Activated naive CD4-positive, alpha-beta T cell treated with anti-CD3 and anti-CD28 coated beads, Interleukin-2, amount 50 U/mL, for 16 hours (primary cell): Measurements from ENCODE around the gene SLC6A7.

ENCODE experiments used
- DNase-seq: peaks from one replicate; pipeline ENCODE4 v3.0.0-alpha.2; 2020

Gene SLC6A7

DNA sequence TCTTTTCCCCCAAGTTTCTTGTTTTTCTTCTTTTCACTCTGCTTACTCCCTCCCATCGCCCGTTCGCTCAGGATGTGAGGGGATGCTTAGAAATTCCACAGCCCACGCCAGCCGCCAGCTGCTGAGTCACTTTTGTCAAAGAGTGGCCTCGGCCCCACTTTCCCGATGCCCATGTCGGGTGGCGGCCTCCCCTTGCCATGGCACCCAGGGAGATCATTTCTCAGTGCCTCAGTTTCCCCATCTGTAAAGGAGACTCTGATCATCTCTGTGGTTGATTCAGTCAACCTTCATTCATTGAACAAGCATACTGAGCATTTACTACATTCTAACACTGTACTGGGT is 33.9 kb upstream of the SLC6A7 start:
- no peak for DNase-seq

DNA sequence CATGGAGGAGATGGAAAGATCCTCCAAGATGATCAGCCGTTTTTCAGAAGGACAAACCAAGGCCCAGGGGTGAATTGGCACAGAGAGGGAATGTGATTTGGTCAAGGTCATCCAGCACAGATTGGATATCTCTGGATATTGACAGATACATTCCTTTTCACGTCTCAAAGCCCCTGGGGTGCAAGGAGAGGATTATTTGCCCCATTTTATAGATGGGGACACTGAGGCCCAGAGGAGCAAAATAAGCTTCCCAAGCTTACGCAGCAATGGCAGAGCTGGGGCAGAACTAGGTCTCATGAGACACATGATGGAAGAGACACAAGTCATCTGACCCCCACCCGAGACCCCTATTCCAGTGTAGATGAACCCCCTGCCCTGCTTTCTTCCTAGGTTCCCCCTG is 33.3 kb upstream of the SLC6A7 start:
- no peak for DNase-seq

DNA sequence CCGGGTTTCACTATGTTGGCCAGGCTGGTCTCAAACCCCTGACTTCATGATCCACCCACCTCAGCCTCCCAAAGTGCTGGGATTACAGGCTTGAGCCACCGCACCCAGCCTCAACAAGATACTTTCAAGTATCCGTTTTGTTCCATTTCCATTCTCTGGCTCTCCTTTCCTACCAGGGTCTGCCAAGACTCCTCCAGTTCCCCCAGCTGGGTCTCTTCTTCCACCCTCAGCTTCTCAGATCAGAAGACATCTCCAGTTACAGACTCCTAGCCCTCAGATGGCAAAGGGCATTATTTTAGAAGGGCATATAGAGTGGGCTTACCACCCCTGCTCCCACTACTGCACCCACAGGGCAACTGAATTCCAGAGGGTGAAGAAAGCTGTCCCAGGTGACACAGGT is 32.7 kb upstream of the SLC6A7 start:
- no peak for DNase-seq

DNA sequence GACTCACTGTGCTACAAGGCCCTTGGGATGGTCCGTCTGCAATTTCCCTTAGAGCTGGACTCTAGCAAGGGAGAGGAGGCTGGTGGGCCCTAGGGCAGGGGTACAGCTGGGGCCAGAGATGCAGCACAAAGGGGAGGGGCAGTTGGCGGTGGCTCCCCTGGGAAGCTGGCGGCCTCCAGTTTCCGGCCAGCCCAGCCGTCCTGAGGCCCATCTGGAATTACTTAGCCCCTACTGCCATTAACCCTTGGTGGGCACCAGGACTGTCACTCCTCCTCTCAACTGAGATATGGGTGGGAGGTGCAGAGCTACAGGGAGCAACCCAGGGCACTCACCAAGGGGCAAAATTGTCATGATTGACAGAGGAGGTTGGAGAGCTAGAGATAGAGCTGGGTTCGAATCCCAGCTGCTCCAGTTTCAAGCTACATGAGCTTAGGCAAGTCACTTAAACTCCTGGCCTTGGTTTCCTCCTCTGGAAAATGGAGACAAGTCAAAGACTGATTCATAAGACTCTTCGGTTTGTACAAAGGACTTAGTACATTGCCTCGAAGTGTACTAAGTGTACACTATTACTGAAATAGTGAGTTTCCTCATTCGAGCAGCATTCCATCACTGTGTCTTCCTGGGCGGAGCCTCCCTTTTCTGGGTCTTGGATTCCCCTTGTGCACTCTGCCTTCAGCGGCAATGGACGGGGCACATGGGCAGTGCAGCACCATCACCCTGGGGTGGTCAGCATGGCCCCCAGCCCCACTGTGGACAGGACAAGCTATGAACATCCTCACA is 31.5 kb upstream of the SLC6A7 start:
- no peak for DNase-seq

DNA sequence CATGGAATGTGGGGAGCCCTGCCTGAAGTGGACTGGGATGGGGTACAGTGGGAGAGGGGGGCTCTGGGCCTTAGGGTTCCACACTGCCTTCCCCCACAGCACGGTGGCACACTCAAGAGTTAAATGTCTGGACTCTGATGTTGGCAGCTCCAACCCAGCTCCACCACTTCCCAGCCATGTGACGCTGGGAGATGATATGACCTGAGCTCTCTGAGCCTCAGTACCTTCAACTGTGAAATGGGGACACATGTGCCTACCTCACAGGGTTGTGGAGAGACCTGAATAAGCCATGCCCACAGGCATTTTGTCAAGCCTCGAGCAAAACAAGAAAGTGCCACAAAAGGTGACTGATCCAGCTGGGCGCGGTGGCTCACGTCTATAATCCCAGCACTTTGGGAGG is 30.8 kb upstream of the SLC6A7 start:
- DNase-seq = no peak

DNA sequence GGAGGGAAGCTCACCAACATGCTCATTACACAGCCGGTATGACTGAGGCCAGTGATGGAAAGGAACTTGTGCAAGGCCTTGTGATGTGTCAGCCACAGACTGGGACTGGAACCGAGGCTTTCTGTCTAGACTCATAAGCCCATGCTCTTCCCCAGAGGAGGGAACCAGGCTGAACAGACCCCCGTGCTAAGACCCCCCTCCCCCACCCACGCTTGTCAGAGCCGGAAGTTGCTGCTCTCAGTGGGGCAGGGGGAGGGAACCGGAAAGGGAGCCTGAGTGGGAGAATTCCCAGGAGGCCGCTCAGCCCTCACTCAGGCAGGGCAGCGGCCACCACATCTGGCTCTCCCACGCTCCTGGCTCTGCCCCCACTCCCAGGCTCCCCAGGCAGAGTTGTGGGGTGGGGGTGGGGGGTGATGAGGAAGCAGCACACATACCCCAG is 30.1 kb upstream of the SLC6A7 start:
- DNase-seq = no peak

DNA sequence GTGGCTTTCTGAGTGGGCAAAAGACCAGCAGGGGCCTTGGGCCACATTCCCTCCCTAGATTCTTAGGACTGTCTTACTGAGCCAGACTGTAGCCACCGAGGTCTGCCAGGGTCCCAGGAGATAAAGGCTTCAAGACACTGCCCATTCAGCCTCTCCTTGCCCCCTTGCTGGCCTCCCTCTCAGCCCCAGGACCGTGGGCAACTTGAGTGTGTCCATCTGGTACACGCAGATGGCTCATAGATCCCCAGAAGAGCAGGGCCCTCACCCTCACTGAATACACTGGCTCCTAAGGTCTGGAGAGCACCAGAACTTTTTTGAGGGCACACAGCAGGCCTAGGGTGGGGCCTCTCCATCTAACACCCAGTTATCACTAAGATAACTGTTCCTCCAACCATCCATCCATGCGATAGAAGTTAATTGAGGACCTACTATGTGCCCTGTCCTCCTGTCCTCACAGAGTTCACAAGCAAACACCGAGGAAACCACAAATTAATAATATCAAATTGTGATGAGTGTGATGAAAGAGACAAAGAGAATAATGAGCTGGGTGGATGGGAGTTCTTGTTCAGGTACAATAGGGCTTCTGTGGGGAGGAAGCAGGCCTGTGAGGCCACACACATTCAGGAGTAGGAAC is 29.3 kb upstream of the SLC6A7 start:
- no peak for DNase-seq

DNA sequence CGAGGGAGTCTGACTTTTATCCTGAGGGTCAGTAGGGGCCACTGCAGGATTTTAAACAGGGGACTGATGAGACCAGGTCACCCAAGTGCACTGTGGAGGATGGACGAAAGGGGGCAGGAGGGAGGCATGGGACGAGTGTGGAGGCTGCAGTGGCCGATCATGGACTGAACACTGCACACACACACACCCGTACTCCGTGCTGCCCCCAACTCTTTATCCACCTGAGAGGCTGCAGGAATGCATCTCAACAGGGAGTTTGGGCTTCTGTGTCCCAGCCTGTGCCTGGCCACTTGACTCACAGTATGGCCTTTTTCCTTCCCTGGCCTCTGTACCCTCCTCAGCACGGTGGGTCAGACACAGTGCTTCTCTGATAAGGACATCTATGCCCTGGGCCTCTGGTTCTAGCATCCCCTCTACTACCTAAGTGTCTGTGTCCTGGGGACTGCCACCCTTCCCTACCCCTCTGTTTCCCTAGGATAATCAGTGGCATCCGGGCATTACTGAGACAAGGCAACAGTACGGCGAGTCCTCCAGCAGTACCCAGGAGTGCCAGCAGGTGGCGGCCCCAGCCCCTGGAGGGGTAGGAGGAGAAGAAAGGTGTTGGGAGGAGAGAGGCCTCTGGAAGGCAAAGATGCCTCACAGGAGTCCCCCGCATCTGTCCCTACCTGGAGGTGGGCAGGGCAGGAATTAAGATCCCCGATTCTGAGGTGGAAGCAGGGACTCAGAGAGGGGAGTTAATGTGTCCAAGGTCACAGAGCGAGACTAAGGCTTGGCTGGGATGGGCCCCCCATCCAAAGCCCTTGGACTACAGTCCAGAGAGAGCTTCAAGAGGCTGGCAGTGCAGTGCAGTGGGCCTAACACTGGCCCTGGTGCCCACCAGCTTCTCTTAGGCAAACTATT is 28.4 kb upstream of the SLC6A7 start:
- DNase-seq = peak; percentile 77

DNA sequence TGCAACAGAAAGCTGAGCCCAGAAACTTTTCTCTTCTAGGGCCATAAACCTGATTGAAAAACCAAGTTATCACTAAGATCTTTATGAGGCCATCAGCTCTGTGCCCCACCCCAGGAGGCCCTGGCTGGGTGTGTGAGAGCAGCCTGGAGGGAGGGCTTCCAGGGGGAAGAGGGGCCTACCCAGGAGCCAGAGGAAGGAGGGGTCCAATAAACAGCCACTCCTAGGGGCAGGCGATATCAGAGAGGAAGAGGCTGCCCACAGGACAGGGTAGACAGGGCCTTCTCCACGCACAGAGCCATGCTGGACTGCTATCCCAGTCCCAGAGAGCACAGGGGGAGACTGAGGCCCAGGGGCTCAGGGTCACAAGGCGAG is 27.7 kb upstream of the SLC6A7 start:
- no peak for DNase-seq

DNA sequence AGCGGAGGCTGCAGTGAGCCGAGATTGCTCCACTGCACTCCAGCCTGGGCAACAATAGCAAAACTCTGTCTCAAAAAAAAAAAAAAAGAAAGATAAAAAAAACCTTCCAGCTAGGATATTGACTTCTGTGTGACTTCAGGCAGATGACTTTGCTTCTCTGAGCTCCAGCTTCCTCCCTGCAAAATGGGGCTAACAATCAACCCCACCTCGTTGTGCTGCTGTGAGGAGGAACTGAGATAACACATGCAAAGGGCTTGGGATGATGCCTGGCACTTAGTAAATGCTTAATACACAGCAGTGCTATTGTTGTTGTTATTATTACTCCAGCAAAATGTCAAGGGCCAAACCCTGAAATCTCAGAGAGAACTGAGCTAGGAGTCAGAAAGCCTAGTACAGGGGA is 26.8 kb upstream of the SLC6A7 start:
- no peak for DNase-seq

DNA sequence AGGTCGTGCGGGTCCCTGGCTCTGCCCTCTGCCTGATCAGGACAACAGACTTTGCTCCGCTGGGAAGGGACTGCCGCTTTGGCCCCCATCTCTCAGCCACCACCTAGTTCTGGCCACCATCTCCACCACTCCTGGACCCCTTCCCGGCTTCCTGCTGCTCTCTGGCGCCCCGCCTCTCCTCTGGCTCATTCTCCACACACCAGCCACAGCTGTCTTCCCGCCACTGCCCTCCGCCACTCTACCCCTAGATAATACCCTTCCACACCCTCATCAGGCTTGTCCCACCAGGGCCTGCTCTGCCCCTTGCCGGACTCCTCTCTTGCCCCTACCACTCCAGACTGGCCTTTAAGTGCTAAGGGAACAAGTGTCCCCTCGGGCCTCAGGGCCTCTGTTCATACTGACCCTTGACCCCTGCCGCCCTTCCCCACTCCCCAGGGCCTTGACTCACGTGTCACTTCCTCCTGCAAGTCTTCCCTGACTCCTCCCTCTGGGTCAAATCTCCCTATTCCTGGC is 26.3 kb upstream of the SLC6A7 start:
- DNase-seq = no peak

DNA sequence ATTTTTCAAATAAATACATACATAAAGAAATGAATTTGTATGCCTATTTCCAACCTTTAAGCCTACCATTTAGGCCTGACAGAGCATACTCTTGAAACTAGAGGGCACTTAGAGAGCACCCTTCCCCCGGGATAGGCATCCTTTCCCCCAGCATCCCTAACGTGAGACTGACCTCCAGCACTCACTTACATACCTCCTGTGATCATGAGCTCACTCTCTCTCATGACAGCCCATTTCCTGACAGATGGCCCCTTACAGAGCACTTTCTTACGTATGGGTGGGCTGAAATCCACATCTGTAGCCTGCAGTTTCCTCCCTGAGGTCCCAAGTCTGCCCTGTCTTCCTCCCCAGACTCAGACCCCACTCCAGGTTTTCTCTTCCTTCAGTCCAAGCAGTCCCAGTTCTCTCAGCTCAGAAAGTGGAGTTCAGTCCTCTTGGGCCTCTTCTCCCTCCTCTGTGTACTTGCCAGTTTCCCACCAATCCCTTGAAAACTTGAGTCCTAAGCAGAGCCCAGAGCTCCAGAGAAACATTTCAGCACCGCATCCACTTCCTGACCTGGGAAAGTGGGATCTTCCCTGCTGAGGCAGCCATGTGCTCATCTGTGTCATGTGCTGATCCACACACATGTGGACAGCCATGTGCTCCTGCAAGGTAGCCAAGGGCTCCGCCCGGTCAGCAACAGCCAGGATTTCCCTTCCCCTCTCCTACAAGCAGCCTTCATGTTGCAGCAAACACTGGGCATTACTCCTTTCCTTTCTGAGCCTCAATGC is 25.5 kb upstream of the SLC6A7 start:
- no peak for DNase-seq

DNA sequence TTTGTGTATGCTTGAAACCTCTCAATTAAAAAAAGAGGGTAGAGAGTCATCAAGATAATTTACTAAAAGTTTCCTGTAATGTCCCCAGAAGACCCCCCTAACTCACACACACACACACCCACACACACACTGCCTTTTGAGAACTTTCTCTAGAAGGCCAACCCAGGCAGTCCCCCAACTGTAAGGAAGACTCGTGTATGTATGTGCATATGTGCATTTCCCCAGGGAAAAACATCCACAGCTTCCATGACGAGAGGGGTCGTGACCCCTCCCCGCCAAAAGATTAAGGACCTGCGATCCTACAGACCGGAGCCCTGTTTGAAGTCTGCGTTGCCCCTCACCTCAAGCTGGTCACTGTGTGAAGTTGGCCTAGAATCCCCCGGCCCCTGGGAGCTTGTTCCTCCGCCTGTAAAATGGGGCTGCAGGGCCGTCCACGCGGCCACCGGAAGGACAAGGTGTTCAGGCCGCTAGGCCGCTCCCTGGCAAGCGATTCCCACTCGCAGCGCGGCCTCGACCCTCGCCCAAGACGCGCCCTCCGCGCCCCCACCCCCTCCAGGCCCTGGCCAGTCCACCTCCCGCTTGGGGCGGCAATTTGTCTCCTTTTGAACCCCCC is 23.7 kb upstream of the SLC6A7 start:
- no peak for DNase-seq

DNA sequence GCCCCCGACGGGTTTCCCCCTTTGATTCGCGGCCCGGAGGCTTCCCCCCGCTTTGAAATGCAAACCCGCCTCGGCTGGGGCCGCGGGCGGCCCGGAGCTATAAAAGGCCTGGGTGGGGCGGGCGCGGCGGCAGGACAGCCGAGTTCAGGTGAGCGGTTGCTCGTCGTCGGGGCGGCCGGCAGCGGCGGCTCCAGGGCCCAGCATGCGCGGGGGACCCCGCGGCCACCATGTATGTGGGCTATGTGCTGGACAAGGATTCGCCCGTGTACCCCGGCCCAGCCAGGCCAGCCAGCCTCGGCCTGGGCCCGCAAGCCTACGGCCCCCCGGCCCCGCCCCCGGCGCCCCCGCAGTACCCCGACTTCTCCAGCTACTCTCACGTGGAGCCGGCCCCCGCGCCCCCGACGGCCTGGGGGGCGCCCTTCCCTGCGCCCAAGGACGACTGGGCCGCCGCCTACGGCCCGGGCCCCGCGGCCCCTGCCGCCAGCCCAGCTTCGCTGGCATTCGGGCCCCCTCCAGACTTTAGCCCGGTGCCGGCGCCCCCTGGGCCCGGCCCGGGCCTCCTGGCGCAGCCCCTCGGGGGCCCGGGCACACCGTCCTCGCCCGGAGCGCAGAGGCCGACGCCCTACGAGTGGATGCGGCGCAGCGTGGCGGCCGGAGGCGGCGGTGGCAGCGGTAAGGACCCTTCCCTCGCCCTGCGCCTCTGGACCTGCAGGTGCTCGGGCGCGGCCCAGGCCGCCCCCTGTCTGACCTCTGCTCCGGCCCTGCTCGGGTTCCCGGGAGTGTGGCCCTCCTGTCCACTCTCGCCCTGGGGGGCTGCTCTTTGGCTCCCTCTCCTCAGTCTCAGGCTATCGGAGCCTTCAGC is 23.0 kb upstream of the SLC6A7 start, which contains the start of gene CDX1:
Gene CDX1, plus strand, starts transcription at position 129 of the 862 bp plus-strand sequence. Its CDS starts 99 bp downstream, at position 228.
- no peak for DNase-seq

DNA sequence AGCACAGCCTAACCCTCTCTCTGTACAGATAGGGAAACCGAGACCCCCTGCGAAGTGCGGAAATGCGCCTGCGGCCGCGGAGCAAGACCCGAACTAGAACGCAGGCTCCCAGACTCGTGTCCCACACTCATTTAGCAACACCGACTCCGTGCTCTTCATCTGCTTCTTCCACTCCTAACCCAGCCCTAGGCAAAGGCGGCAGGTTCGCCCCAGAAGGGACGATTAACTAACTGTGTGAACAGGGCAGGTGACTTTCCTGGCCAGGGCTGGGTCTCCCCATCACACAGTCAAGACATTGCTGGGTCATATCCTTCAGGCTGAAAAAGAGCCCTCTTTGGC is 22.4 kb upstream of the SLC6A7 start:
- no peak for DNase-seq

DNA sequence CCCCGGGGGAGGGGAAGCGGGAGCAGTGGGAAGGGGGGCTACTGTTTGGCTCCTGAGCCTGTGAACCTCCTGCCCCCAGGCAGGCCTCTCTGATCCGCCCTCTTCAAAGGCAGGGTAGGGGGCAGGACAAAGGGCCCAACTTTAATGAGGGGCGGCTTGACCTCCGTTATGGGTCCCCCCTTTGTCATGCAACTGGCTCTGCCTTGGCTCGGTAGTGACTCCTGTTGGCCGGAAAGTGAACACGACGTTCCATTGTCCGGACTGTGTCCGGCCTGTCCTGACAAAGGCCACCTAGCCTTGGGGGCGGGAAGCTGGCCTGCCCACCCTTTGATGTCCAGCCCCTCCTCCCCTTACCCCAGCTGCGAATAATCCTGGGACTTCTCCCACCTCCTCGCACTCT is 22.0 kb upstream of the SLC6A7 start:
- no peak for DNase-seq

DNA sequence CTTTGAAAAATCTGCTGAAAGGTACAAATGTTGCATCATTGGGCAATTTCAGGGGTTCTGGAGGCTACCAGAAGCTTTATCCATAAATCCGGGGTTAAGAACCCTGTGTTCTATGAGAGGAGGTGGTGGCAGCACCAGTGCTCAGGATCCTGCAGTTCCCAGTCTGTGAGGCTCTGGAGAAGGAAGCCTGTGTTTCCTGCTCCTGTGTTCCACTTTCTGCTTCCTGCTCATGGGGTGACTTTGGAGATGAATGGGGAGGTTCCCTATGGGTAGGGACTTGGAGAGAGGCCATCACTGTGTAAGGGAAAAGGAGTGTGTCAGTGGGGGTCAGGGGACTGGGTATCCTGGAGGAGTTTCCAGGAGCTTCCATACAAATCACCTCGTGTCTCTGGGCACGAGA is 21.0 kb upstream of the SLC6A7 start:
- DNase-seq = no peak

DNA sequence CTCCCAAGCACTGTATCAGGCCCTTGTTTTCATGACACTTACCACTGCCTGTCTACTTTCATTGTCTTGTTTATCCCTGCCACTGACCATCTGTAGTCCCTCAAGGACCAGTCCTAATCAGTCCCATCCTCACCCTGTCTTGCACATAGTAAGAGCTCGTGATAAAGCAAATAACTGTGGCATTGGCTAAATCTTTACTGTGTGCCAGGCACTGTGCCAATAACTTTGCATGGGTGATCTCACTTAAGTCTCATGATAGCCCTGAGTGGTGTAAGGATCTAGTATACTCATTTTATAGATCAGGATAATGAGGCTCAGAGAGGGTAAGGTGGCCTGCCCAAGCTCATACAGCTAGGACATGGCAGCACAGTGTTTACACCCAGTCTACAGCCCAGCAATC is 17.7 kb upstream of the SLC6A7 start:
- no peak for DNase-seq

DNA sequence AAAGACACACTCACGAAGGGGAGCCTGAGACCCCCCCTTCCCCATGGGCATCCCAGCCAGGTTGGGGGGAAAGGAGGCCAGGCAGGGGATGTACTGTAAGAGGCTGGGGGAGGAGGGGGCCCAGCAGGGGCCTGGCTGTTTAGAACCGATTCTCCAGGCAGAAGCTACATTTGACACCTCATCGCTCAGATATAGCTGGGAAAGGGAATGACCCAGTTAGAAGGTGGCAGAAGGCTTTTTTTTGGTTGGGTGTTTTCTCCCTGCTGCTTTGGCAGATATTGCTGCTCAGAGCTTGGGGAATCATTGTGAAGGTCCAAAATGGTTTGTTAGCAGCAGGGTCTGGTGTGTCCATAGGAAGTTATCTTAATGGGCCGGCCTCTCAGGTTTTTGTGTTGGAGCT is 17.3 kb upstream of the SLC6A7 start:
- no peak for DNase-seq

DNA sequence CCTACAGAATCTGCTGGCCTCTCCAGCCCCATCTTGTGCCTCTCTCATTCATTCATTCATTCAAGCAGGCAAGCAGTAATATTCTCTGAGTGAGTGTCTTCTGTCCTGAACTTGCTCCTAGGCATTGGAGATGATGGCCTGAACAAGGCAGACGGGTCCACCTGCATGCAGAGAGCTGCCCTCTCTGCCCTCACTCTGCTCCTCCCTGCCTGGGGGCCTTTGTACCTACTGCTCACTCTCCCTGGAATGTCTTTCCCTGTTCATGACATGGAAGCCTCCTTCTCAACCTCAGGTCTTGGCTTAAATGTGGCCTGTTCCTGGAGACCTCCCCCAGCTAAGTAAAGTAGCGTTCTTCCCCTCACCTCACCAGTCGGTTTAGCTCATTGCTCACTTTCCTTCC is 16.7 kb upstream of the SLC6A7 start:
- no peak for DNase-seq

DNA sequence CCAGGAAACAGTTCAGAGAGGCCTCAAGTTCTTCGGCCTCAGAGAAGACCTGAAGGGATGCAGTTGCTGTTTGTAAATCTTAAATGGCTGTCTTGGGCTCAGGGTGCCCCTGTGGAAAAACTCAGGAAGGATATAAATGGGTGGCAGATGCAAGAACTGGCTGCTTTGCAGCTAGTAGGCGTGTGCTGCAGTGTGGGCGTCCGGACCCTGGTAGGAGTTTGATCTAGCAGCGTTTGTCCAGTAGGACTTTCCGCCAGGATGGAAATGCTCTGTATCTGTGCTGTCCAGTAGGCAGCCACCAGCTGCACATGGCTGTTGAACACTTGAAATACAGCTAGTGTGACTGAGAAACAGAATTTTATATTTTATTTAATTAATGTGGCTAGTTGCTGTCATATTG is 15.6 kb upstream of the SLC6A7 start:
- DNase-seq = no peak

DNA sequence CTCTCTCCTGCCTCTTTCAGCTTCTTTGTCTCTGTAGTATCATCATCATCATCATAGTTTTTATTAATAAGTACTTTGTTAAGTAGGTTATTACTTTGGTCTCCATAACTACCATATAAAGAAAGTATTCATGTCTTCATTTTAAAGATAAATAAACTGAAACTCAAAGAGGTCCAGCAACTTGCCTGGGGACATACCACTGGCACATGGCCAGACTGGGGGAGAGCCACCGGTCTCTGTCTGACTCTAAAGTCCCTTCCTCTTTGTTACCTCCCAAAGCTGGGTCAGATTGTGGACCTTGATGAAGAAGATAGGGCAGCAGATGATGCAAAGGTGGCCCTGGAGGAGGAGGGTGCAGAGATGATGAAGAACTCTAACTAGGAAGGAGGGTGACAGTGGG is 14.8 kb upstream of the SLC6A7 start:
- no peak for DNase-seq
